Activated CD4-positive, alpha-beta T cell treated with anti-CD3 and anti-CD28 coated beads for 24 hours (primary cell): Measurements from ENCODE around the gene CDH23.

Source experiments
- DNase-seq, 2 donors: peaks; one replicate each; pipeline ENCODE4 v3.0.0-alpha.2; 2020; ENCODE audit warnings: low read depth in 2 of 2

CDH23 gene

GRCh38 chr10:71774916-71775702, 378.4 kb downstream of the CDH23 start:
- DNase-seq, result no peak

GRCh38 chr10:71776481-71776925, 379.8 kb downstream of the CDH23 start:
- DNase-seq, result no peak

- no peak for DNase-seq
Observed at GRCh38 chr10:71777213-71777985, 380.7 kb downstream of the CDH23 start.

GRCh38 chr10:71778071-71778825, 381.5 kb downstream of the CDH23 start:
- no peak for DNase-seq

- DNase-seq, result no peak
Observed at GRCh38 chr10:71779641-71780040, 382.9 kb downstream of the CDH23 start.

GRCh38 chr10:71780156-71780555, 383.4 kb downstream of the CDH23 start:
- DNase-seq, result no peak

- no peak for DNase-seq
Observed at GRCh38 chr10:71780719-71781118, 384.0 kb downstream of the CDH23 start.

- no peak for DNase-seq
Observed at GRCh38 chr10:71782221-71782916, 385.6 kb downstream of the CDH23 start.

GRCh38 chr10:71782917-71783490, 386.3 kb downstream of the CDH23 start:
- no peak for DNase-seq

- no peak for DNase-seq
Observed at GRCh38 chr10:71783917-71784678, 387.4 kb downstream of the CDH23 start.

- DNase-seq, result no peak
Observed at GRCh38 chr10:71784679-71785272, 388.1 kb downstream of the CDH23 start.

- DNase-seq, result no peak
Observed at GRCh38 chr10:71788954-71789353, 392.2 kb downstream of the CDH23 start.

- no peak for DNase-seq
Observed at GRCh38 chr10:71789871-71790270, 393.2 kb downstream of the CDH23 start.

GRCh38 chr10:71790749-71791440, 394.2 kb downstream of the CDH23 start:
- no peak for DNase-seq

- no peak for DNase-seq
Observed at GRCh38 chr10:71795248-71795647, 398.5 kb downstream of the CDH23 start.

GRCh38 chr10:71796749-71797405, 400.2 kb downstream of the CDH23 start:
- DNase-seq, result no peak

GRCh38 chr10:71797533-71798307, 401.0 kb downstream of the CDH23 start:
- no peak for DNase-seq

- no peak for DNase-seq
Observed at GRCh38 chr10:71798308-71798624, 401.5 kb downstream of the CDH23 start.
